Testis (tissue), 2 donors: ENCODE data around the gene ZFP62.

Source experiments
- CTCF ChIP-seq, 3 experiments: fragments of 450-650 bp in 2 of 3; fragments of 200-600 bp in 1 of 3; sonication (generic) in 1 of 3; IDR thresholded peaks; one replicate each; pipeline ENCODE4 v1.5.1; 2016 to 2019; ENCODE audit warnings: antibody characterized with exemption in 3 of 3, mild to moderate bottlenecking in 2 of 3, moderate library complexity in 1 of 3
- POLR2A ChIP-seq: fragments of 450-650 bp; IDR thresholded peaks from one replicate; pipeline ENCODE4 v1.6.1; 2017; ENCODE audit warnings: antibody characterized with exemption, mild to moderate bottlenecking, moderate library complexity

- no peak for TF ChIP-seq CTCF (IDR thresholded peaks at IDR 0.05)
- TF ChIP-seq POLR2A: no peak
Measured at GRCh38 chr5:180860273-180860886, 696 bp downstream of the ZFP62 start.
